Activated CD4-positive, alpha-beta T cell treated with anti-CD3 and anti-CD28 coated beads, Interleukin-2, Interleukin-4, amounts not matched to agents 100 ng/mL and 50 ng/mL, durations not matched to agents 16 hours and 8 hours (primary cell): Measurements from ENCODE around the gene ANKZF1.

Source experiments
- DNase-seq: peaks from one replicate; pipeline ENCODE4 v3.0.0-alpha.2; 2020; ENCODE audit warnings: low spot score

The ANKZF1 gene

GRCh38 chr2:219282943-219283581 lies 53.5 kb downstream of the ANKZF1 start:
- DNase-seq, result no peak

GRCh38 chr2:219284501-219285372 lies 55.1 kb downstream of the ANKZF1 start:
- DNase-seq, result no peak

- DNase-seq, result no peak
These were observed 55.7 kb downstream of the ANKZF1 start for GRCh38 chr2:219285373-219285735.

DNA sequence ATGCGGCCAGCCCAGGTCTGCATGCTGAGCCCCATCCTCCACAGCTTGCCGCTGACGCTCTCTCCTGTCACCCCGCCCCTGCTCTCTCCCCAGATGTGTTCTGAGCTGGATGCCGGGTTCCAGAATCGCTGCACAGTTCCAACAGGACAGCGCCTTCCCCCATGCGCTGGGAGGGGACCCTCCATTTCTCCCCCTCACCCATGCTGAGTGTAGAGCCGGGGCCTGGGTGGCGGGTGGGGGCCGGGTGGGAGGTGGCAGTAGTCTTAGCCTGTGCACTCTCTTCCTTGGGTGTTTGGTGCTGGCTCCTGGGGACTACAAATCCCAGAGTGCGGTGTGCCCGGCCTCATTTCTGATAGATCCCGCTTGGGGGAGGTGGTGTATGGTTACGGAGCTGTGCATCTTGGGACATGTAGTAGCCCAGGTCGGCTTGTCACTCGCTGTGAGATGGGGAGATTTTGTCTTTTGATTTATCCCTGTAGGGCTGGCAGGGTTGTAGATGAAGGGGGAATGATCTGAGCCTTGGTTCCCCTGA lies 56.4 kb downstream of the ANKZF1 start:
- DNase-seq, result no peak
